IMR-90 (cell line): ENCODE results near the gene TAGLN2. TPM values are rescaled to one million over a fixed set of nuclear protein-coding genes. Genes with fewer than 3 reads are reported as not detected.

Experiments
- ATAC-seq: fragments of 200-7000 bp; cut with Tn5 transposase; 2 replicates; pipeline ENCODE4 v1.9.1; 2020; ENCODE audit warnings: low read depth, mild to moderate bottlenecking, moderate library complexity
- BruUV-seq: library from RNA; stranded (reverse); fragments of 400-500 nt; replicated peaks from 2 replicates; lab custom pipeline; 2021; lab: Mats Ljungman, UMichigan
- CTCF ChIA-PET: fragments of 300-600 bp; formaldehyde crosslinking; extraction: SDS; loops from one replicate; lab custom pipeline; 2021; ENCODE audit warnings: antibody characterized with exemption; lab: Yijun Ruan, JAX
- POLR2A ChIA-PET: fragments of 300-600 bp; sonication (Branson Sonifier 250); formaldehyde crosslinking; loops from one replicate; lab custom pipeline; 2022; ENCODE audit warnings: antibody characterized with exemption; ENCODE audit not compliant: unreplicated experiment; lab: Charles Lee
- DNase-seq: peaks from one replicate; pipeline ENCODE4 v3.0.0; 2013
- H2AFZ ChIP-seq: replicated peaks from 2 replicates; pipeline ENCODE3; 2013; ENCODE audit warnings: low read length, mild to moderate bottlenecking; ENCODE audit not compliant: poor library complexity
- H2AK5ac ChIP-seq: 2 replicates; pipeline ENCODE4 v1.6.1; 2013; ENCODE audit warnings: low read depth, low read length, inconsistent platforms
- H2AK9ac ChIP-seq: replicated peaks from 2 replicates; pipeline ENCODE3; 2013; ENCODE audit warnings: mild to moderate bottlenecking, low read depth, low read length, moderate library complexity; ENCODE audit not compliant: poor library complexity
- H2BK120ac ChIP-seq: 2 replicates; pipeline ENCODE4 v1.6.1; 2013; ENCODE audit warnings: low read depth, low read length, inconsistent platforms
- H2BK15ac ChIP-seq: 3 replicates; pipeline ENCODE4 v1.6.1; 2013; ENCODE audit warnings: low read depth, low read length, inconsistent platforms
- H2BK20ac ChIP-seq: 2 replicates; pipeline ENCODE4 v1.6.1; 2013; ENCODE audit warnings: low read depth, mild to moderate bottlenecking, inconsistent platforms, low read length, moderate library complexity
- H2BK5ac ChIP-seq: 2 replicates; pipeline ENCODE4 v1.6.1; 2013; ENCODE audit warnings: mild to moderate bottlenecking, low read depth, low read length, inconsistent platforms; ENCODE audit not compliant: poor library complexity, severe bottlenecking
- H3K14ac ChIP-seq: replicated peaks from 2 replicates; pipeline ENCODE4 v1.6.1; 2013; ENCODE audit warnings: low read depth, low read length, inconsistent platforms
- H3K18ac ChIP-seq: 2 replicates; pipeline ENCODE4 v1.6.1; 2013; ENCODE audit warnings: low read depth, low read length, control low read depth
- H3K23ac ChIP-seq: 2 replicates; pipeline ENCODE4 v1.6.1; 2013; ENCODE audit warnings: low read depth, low read length, inconsistent platforms
- H3K27ac ChIP-seq: 2 replicates; pipeline ENCODE4 v1.5.1; 2013; ENCODE audit warnings: mild to moderate bottlenecking, control low read depth, low read length; ENCODE audit not compliant: insufficient read depth
- H3K27me3 ChIP-seq: 2 replicates; pipeline ENCODE4 v1.6.1; 2013; ENCODE audit warnings: low read length; ENCODE audit not compliant: control insufficient read depth, insufficient read depth
- H3K36me3 ChIP-seq: 2 replicates; pipeline ENCODE4 v1.6.1; 2013; ENCODE audit warnings: low read length, mixed read lengths; ENCODE audit not compliant: control insufficient read depth, insufficient read depth
- H3K4ac ChIP-seq: 2 replicates; pipeline ENCODE4 v1.6.1; 2013; ENCODE audit warnings: low read depth, low read length, inconsistent platforms
- H3K4me1 ChIP-seq: 2 replicates; pipeline ENCODE4 v1.6.1; 2013; ENCODE audit warnings: low read length, mixed read lengths; ENCODE audit not compliant: control insufficient read depth, insufficient read depth
- H3K4me2 ChIP-seq: 2 replicates; pipeline ENCODE4 v1.6.1; 2013; ENCODE audit warnings: low read depth, mild to moderate bottlenecking, control low read depth, low read length, moderate library complexity
- H3K4me3 ChIP-seq: 2 replicates; pipeline ENCODE4 v1.5.1; 2013; ENCODE audit warnings: low read depth, mild to moderate bottlenecking, control low read depth, low read length, moderate library complexity; ENCODE audit not compliant: insufficient read depth
- H3K56ac ChIP-seq: 2 replicates; pipeline ENCODE4 v1.6.1; 2013; ENCODE audit warnings: low read length, inconsistent platforms; ENCODE audit not compliant: insufficient read depth; ENCODE audit errors: extremely low read depth
- H3K79me1 ChIP-seq, 2 experiments: 2 replicates each; pipeline ENCODE4 v1.6.1; 2013; ENCODE audit warnings: low read length in 2 of 2, inconsistent platforms in 1 of 2, low read depth in 1 of 2
- H3K9ac ChIP-seq: 2 replicates; pipeline ENCODE4 v1.6.1; 2013; ENCODE audit warnings: low read depth, low read length, control low read depth
- H3K9me1 ChIP-seq: 2 replicates; pipeline ENCODE4 v1.6.1; 2013; ENCODE audit warnings: low read length, inconsistent platforms; ENCODE audit not compliant: insufficient read depth
- H3K9me3 ChIP-seq: 2 replicates; pipeline ENCODE4 v1.6.1; 2013; ENCODE audit warnings: low read length; ENCODE audit not compliant: control insufficient read depth, insufficient read depth
- H4K20me1 ChIP-seq: 2 replicates; pipeline ENCODE4 v1.6.1; 2013; ENCODE audit warnings: low read length, inconsistent platforms; ENCODE audit not compliant: insufficient read depth
- H4K5ac ChIP-seq: 2 replicates; pipeline ENCODE4 v1.6.1; 2013; ENCODE audit warnings: mild to moderate bottlenecking, low read depth, low read length, control low read depth
- H4K8ac ChIP-seq, 2 experiments: 2 replicates each; pipeline ENCODE4 v1.6.1; 2013; ENCODE audit warnings: low read depth in 2 of 2, low read length in 2 of 2, control low read depth in 1 of 2, inconsistent platforms in 1 of 2
- H4K91ac ChIP-seq: 2 replicates; pipeline ENCODE4 v1.6.1; 2013; ENCODE audit warnings: low read depth, low read length, inconsistent platforms; ENCODE audit not compliant: insufficient read depth
- BHLHE40 ChIP-seq: fragments of 150-350 bp; IDR thresholded peaks from 2 replicates; pipeline ENCODE4 v1.6.1; 2016; ENCODE audit warnings: mild to moderate bottlenecking, low read depth, low read length
- CEBPB ChIP-seq: IDR thresholded peaks from 2 replicates; pipeline ENCODE4 v1.6.1; 2012; ENCODE audit warnings: low read depth, low read length, improper control_type of control experiment
- CHD1 ChIP-seq: IDR thresholded peaks from 2 replicates; pipeline ENCODE4 v1.6.1; 2012; ENCODE audit warnings: low read depth, low read length, improper control_type of control experiment
- CTCF ChIP-seq: conservative IDR thresholded peaks from 2 replicates; pipeline ENCODE4 v1.5.1; 2012; ENCODE audit warnings: mild to moderate bottlenecking, low read depth, low read length, improper control_type of control experiment
- ELK1 ChIP-seq: fragments of 150-350 bp; IDR thresholded peaks from 2 replicates; pipeline ENCODE4 v1.6.1; 2016; ENCODE audit warnings: low read depth, mild to moderate bottlenecking, low read length, moderate library complexity, borderline replicate concordance
- MAFK ChIP-seq: IDR thresholded peaks from 2 replicates; pipeline ENCODE4 v1.6.1; 2012; ENCODE audit warnings: low read depth, low read length, improper control_type of control experiment
- MXI1 ChIP-seq: IDR thresholded peaks from 2 replicates; pipeline ENCODE4 v1.6.1; 2012; ENCODE audit warnings: low read depth, mild to moderate bottlenecking, low read length, moderate library complexity, borderline replicate concordance
- NFE2L2 ChIP-seq: fragments of 150-350 bp; IDR thresholded peaks from 2 replicates; pipeline ENCODE4 v1.6.1; 2016; ENCODE audit warnings: low read depth, mild to moderate bottlenecking, low read length
- RAD21 ChIP-seq: IDR thresholded peaks from 2 replicates; pipeline ENCODE4 v1.6.1; 2012; ENCODE audit warnings: low read length, improper control_type of control experiment
- RCOR1 ChIP-seq: IDR thresholded peaks from 2 replicates; pipeline ENCODE4 v1.6.1; 2012; ENCODE audit warnings: mild to moderate bottlenecking, low read length, improper control_type of control experiment; ENCODE audit not compliant: insufficient replicate concordance
- SMC3 ChIP-seq: fragments of 150-350 bp; IDR thresholded peaks from 2 replicates; pipeline ENCODE4 v1.6.1; 2016; ENCODE audit warnings: low read depth, mild to moderate bottlenecking, antibody characterized with exemption, low read length, moderate library complexity
- USF2 ChIP-seq: fragments of 150-350 bp; IDR thresholded peaks from 2 replicates; pipeline ENCODE4 v1.6.1; 2017; ENCODE audit warnings: mild to moderate bottlenecking, antibody characterized with exemption, low read length, low read depth
- WGBS, 2 experiments: methylation state at CpG; one replicate each; pipeline versions ENCODE4 v1.1.5 to v1.1.7; 2013; ENCODE audit warnings: missing lambda C conversion rate in 2 of 2; ENCODE audit not compliant: insufficient read length in 1 of 2; ENCODE audit errors: extremely low coverage in 2 of 2; 5-methylcytosine and 5-hydroxymethylcytosine counted together
- dilution Hi-C: fragments of 300-500 bp; cut with HindIII; formaldehyde crosslinking; loops from one replicate; pipeline ENCODE4 v1.14.3; 2018; ENCODE audit warnings: low sequenced_read_pairs; ENCODE audit not compliant: unreplicated experiment
- in situ Hi-C: fragments of 300-500 bp; cut with MboI; formaldehyde crosslinking; loops from 3 replicates; pipeline ENCODE4 v1.14.3; 2019; ENCODE audit warnings: low sequenced_read_pairs, inconsistent platforms, mixed read lengths
- intact Hi-C: fragments of 100-400 bp; cut with micrococcal nuclease; formaldehyde crosslinking; loops from 2 replicates; pipeline ENCODE4 v1.10.0; 2022
- polyA plus RNA-seq, 3 experiments: library from polyadenylated mRNA; depleted of rRNA; stranded (reverse); fragments of >200 nt; gene quantifications; 2 replicates each; pipeline ENCODE4 v1.2.3, GENCODE V29; 2012; ENCODE audit warnings: low replicate concordance in 1 of 3
- total RNA-seq: library from RNA; depleted of rRNA; stranded (reverse); fragments of >200 nt; gene quantifications from 2 replicates; pipeline ENCODE4 v1.2.3, GENCODE V29; 2012

TAGLN2 gene
- total and polyA plus RNA-seq, 2 of the 4 experiments (the other 2 are of a cell fraction), result 440 to 634 TPM

- Histone ChIP-seq H2AFZ (peak overlapping the region; percentile 53), H4K5ac (peak overlapping the region; percentile 82), H2BK20ac (peak overlapping the region; percentile 57; the same call in 1 of the 2 replicates), H3K9ac (peak overlapping the region; percentile 77), H4K8ac (peak overlapping the region; percentile 68 to 80), H3K4me1 (peaks cover 28% of the 10 kb centered on the region), H3K4ac (peak overlapping the region; percentile 95), H3K4me3 (peak overlapping the region; percentile 83), H2BK5ac (peak overlapping the region; percentile 78), H4K91ac (peak overlapping the region; percentile 96), H3K36me3 (peaks cover 35% of the 10 kb centered on the region), H3K56ac (no peak overlapping the region), H3K9me3 (no peaks in the 10 kb centered on the region), H4K20me1 (peaks cover 66% of the 10 kb centered on the region), H2BK15ac (no peak overlapping the region; the same call in 2 of the 3 replicates), H3K14ac (peak overlapping the region; percentile 64), H3K9me1 (peaks cover 35% of the 10 kb centered on the region), H3K18ac (peak overlapping the region; percentile 48), H3K27me3 (no peaks in the 10 kb centered on the region), H2BK120ac (peak overlapping the region; percentile 94; the same call in 1 of the 2 replicates), H2AK9ac (peak overlapping the region; percentile 100), H3K23ac (peak overlapping the region; percentile 69; the same call in 1 of the 2 replicates), H3K4me2 (peak overlapping the region; percentile 91), H2AK5ac (peak overlapping the region; percentile 79), H3K79me1 (peaks cover 9 to 70% of the 10 kb centered on the region in 2 experiments), H3K27ac (peak overlapping the region; percentile 48)
- no peak for TF ChIP-seq SMC3
- TF ChIP-seq RCOR1, result no peak
- no peak for TF ChIP-seq RAD21
- no peak for TF ChIP-seq USF2
- no peak for TF ChIP-seq ELK1
- TF ChIP-seq MAFK, result no peak
- TF ChIP-seq CHD1, result no peak
- TF ChIP-seq CEBPB, result no peak
- no peak for TF ChIP-seq NFE2L2
- no peak for TF ChIP-seq MXI1
- TF ChIP-seq CTCF, result no peak
- no peak for TF ChIP-seq BHLHE40
- no peak for ATAC-seq
- intact Hi-C loops, result loop anchor here (10.0 kb wide), 1 partner anchor 293 kb away; no protein-coding TSS in a partner anchor
- DNase-seq, result peak; percentile 34
- 12% methylated on average over 3 of the region's 18 CpGs; no CpG with 5 or more reads in 1 of the 2 experiments for WGBS, 2 experiments
- dilution Hi-C loops, result no loop called here
- ChIA-PET CTCF (interaction anchor here (0.7 to 1.3 kb wide), 3 partner anchors 31 to 1069 kb away, joined by 3 read pairs; no protein-coding TSS in a partner anchor), POLR2A (interaction anchor here (1.1 kb wide), 1 partner anchor 84 kb away, joined by 16 read pairs; no protein-coding TSS in a partner anchor)
- BruUV-seq, result no TSS peak
- in situ Hi-C loops, result no loop called here
These were observed 3.4 kb downstream of the TAGLN2 start for GRCh38 chr1:159921700-159922504.
